ENCODE data around the gene STAT5B.

The STAT5B gene

GRCh38 chr17:42283241-42284023, 7.2 kb upstream of the STAT5B start:
- no peak for DNase-seq (ENCODE audit: low read depth)
- no peak for TF ChIP-seq CTCF (conservative IDR thresholded peaks at IDR 0.05; ENCODE audit: low read length)
- H3K4me3 ChIP-seq (ENCODE audit: low read length) = no peak overlapping the region

GRCh38 chr17:42282478-42283080, 6.4 kb upstream of the STAT5B start:
- no peak for TF ChIP-seq CTCF (conservative IDR thresholded peaks at IDR 0.05; ENCODE audit: low read length)
- no peak overlapping the region for H3K4me3 ChIP-seq (ENCODE audit: low read length)
- DNase-seq (ENCODE audit: low read depth) = no peak

GRCh38 chr17:42281571-42282096, 5.4 kb upstream of the STAT5B start:
- no peak overlapping the region for H3K4me3 ChIP-seq (ENCODE audit: low read length)
- no peak for TF ChIP-seq CTCF (conservative IDR thresholded peaks at IDR 0.05; ENCODE audit: low read length)
- no peak for DNase-seq (ENCODE audit: low read depth)

GRCh38 chr17:42279776-42280630, 3.8 kb upstream of the STAT5B start:
- TF ChIP-seq CTCF (conservative IDR thresholded peaks at IDR 0.05; ENCODE audit: low read length) = no peak
- DNase-seq (ENCODE audit: low read depth) = no peak
- H3K4me3 ChIP-seq (ENCODE audit: low read length) = no peak overlapping the region

GRCh38 chr17:42277342-42277712, 1.1 kb upstream of the STAT5B start:
- H3K4me3 ChIP-seq (ENCODE audit: low read length) = no peak overlapping the region; the same call in 1 of the 2 replicates
- no peak for TF ChIP-seq CTCF (conservative IDR thresholded peaks at IDR 0.05; ENCODE audit: low read length)
- no peak for DNase-seq (ENCODE audit: low read depth)

- TF ChIP-seq CTCF (conservative IDR thresholded peaks at IDR 0.05; ENCODE audit: low read length) = no peak
- H3K4me3 ChIP-seq (ENCODE audit: low read length) = peak overlapping the region; percentile 63
- DNase-seq (ENCODE audit: low read depth) = peak; percentile 73
These were observed 584 bp upstream of the STAT5B start for GRCh38 chr17:42276609-42277341.
